K562 (cell line): ENCODE data around the gene DLGAP1. TPM values are rescaled to one million over a fixed set of nuclear protein-coding genes. Genes with fewer than 3 reads are reported as not detected.
A peak's percentile ranks its signal among the peaks of the same experiment; 100 is the strongest.

Source experiments
- DMBX1 ChIP-seq: fragments of 250-450 bp; sonication (Bioruptor Pico); IDR thresholded peaks from 2 replicates; pipeline ENCODE4 v1.8.0; 2022; ENCODE audit warnings: inconsistent platforms, mild to moderate bottlenecking, moderate library complexity, borderline replicate concordance
- DNMT1 ChIP-seq: fragments of 450-650 bp; IDR thresholded peaks from 2 replicates; pipeline ENCODE4 v1.6.1; 2016; ENCODE audit warnings: antibody characterized with exemption, mild to moderate bottlenecking
- FOXA3 ChIP-seq, 2 experiments: fragments of 450-650 bp in 1 of 2; sonication (generic) in 1 of 2; formaldehyde crosslinking; IDR thresholded peaks in 1 of 2; conservative IDR thresholded peaks in 1 of 2; 2 replicates each; pipeline versions ENCODE4 v1.4.0 to v1.8.0; 2020 to 2022; ENCODE audit warnings: mild to moderate bottlenecking in 2 of 2, missing genetic modification reagents in 1 of 2
- HBP1 ChIP-seq: fragments of 450-650 bp; formaldehyde crosslinking; IDR thresholded peaks from 2 replicates; pipeline ENCODE4 v1.4.0; 2022; ENCODE audit warnings: missing genetic modification characterization
- MEF2A ChIP-seq: IDR thresholded peaks from 2 replicates; pipeline ENCODE4 v1.6.1; 2011; ENCODE audit warnings: low read depth, mild to moderate bottlenecking, low read length, moderate library complexity; ENCODE audit not compliant: control insufficient read depth
- NRF1 ChIP-seq, 2 experiments: fragments of 450-650 bp; IDR thresholded peaks in 1 of 2; conservative IDR thresholded peaks in 1 of 2; 2 replicates each; pipeline ENCODE4 v1.6.1; 2014; ENCODE audit warnings: mild to moderate bottlenecking in 2 of 2
- STAT5A ChIP-seq: IDR thresholded peaks from 2 replicates; pipeline ENCODE4 v1.6.1; 2012; ENCODE audit warnings: low read length, inconsistent platforms, borderline replicate concordance
- ZNF197 ChIP-seq: fragments of 200-800 bp; sonication (Bioruptor generic); IDR thresholded peaks from 2 replicates; pipeline ENCODE4 v1.6.1; 2016; ENCODE audit warnings: low read depth, missing genetic modification characterization, missing compliant biosample characterization
- ZNF445 ChIP-seq: fragments of 250-450 bp; sonication (Bioruptor Pico); IDR thresholded peaks from 2 replicates; pipeline ENCODE4 v1.4.0; 2020; ENCODE audit warnings: low read depth, mild to moderate bottlenecking, moderate library complexity
- ZNF77 ChIP-seq: fragments of 250-450 bp; sonication (Bioruptor Pico); IDR thresholded peaks from 2 replicates; pipeline ENCODE4 v1.5.0; 2020
- polyA plus RNA-seq, 8 experiments: library from polyadenylated mRNA; depleted of rRNA in 4 of 8; stranded (reverse) in 5 of 8; unstranded in 3 of 8; fragments of >200 nt; fragmentation: Nextera tagmentation in 2 of 8; fragmentation: Illumina TruSeq in 1 of 8; extraction: Ambion mirVana in 2 of 8; extraction: Trizol in 1 of 8; gene quantifications; 2 replicates each; pipeline versions ENCODE4 v1.2.1 to v1.2.3, GENCODE V29; 2011 to 2014; ENCODE audit warnings: inconsistent platforms in 1 of 8, missing spikeins in 1 of 8
- total RNA-seq, 7 experiments: library from RNA; depleted of rRNA in 6 of 7; stranded (reverse); fragments of >200 nt in 6 of 7; fragmentation: Illumina TruSeq in 2 of 7; extraction: Trizol in 2 of 7; gene quantifications; 2 replicates each; pipeline versions ENCODE4 v1.2.1 to v1.2.3, GENCODE V29; 2011 to 2021; ENCODE audit warnings: low replicate concordance in 1 of 7
- TF ChIP-seq, protein P1 (sequence below): fragments of 450-650 bp; IDR thresholded peaks from 2 replicates; pipeline ENCODE4 v1.6.1; 2017; ENCODE audit warnings: antibody characterized with exemption, mild to moderate bottlenecking
- TF ChIP-seq, protein P2 (sequence below): fragments of 450-650 bp; IDR thresholded peaks from 2 replicates; pipeline ENCODE4 v1.6.1; 2016; ENCODE audit warnings: antibody characterized with exemption
- TF ChIP-seq, protein P3 (sequence below): sonication (generic); formaldehyde crosslinking; IDR thresholded peaks from 2 replicates; pipeline ENCODE4 v1.9.0; 2022; ENCODE audit warnings: mild to moderate bottlenecking, missing genetic modification reagents
- TF ChIP-seq, protein P4 (sequence below): fragments of 250-450 bp; sonication (Bioruptor Pico); IDR thresholded peaks from 2 replicates; pipeline ENCODE4 v1.8.0; 2022; ENCODE audit warnings: moderate library complexity, mild to moderate bottlenecking, inconsistent platforms
- TF ChIP-seq, protein P5 (sequence below): fragments of 250-450 bp; sonication (Bioruptor Pico); IDR thresholded peaks from 2 replicates; pipeline ENCODE4 v1.4.0; 2020; ENCODE audit warnings: mild to moderate bottlenecking

The DLGAP1 gene
- total and polyA plus RNA-seq, 9 of the 15 experiments (the other 6 are each of a cell fraction or from before 2014, with no cell fraction given): 0.04 to 0.22 (median 0.08) TPM

- TF ChIP-seq, protein P1, sequence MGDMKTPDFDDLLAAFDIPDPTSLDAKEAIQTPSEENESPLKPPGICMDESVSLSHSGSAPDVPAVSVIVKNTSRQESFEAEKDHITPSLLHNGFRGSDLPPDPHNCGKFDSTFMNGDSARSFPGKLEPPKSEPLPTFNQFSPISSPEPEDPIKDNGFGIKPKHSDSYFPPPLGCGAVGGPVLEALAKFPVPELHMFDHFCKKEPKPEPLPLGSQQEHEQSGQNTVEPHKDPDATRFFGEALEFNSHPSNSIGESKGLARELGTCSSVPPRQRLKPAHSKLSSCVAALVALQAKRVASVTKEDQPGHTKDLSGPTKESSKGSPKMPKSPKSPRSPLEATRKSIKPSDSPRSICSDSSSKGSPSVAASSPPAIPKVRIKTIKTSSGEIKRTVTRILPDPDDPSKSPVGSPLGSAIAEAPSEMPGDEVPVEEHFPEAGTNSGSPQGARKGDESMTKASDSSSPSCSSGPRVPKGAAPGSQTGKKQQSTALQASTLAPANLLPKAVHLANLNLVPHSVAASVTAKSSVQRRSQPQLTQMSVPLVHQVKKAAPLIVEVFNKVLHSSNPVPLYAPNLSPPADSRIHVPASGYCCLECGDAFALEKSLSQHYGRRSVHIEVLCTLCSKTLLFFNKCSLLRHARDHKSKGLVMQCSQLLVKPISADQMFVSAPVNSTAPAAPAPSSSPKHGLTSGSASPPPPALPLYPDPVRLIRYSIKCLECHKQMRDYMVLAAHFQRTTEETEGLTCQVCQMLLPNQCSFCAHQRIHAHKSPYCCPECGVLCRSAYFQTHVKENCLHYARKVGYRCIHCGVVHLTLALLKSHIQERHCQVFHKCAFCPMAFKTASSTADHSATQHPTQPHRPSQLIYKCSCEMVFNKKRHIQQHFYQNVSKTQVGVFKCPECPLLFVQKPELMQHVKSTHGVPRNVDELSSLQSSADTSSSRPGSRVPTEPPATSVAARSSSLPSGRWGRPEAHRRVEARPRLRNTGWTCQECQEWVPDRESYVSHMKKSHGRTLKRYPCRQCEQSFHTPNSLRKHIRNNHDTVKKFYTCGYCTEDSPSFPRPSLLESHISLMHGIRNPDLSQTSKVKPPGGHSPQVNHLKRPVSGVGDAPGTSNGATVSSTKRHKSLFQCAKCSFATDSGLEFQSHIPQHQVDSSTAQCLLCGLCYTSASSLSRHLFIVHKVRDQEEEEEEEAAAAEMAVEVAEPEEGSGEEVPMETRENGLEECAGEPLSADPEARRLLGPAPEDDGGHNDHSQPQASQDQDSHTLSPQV: no peak
- TF ChIP-seq MEF2A: peak; percentile 72; the same call in 1 of the 2 replicates
- no peak for TF ChIP-seq ZNF77 (CRISPR knock-in tag)
- peak in 1 of 2 experiments; percentile 53; a peak in 1 of 4 replicates for TF ChIP-seq FOXA3 (CRISPR knock-in tag; conservative IDR thresholded peaks at IDR 0.05 in 1 of 2, IDR thresholded peaks at IDR 0.05 in 1 of 2)
- TF ChIP-seq, protein P2, sequence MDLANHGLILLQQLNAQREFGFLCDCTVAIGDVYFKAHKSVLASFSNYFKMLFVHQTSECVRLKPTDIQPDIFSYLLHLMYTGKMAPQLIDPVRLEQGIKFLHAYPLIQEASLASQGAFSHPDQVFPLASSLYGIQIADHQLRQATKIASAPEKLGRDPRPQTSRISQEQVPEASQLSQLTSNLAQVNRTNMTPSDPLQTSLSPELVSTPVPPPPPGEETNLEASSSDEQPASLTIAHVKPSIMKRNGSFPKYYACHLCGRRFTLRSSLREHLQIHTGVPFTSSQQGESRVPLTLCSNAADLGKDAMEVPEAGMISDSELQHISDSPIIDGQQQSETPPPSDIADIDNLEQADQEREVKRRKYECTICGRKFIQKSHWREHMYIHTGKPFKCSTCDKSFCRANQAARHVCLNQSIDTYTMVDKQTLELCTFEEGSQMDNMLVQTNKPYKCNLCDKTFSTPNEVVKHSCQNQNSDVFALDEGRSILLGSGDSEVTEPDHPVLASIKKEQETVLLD: peak; percentile 71; the same call in 1 of the 2 replicates
- 0 out of 2 replicates have a peak, but pooled peaks have one; percentile 6 for TF ChIP-seq ZNF445 (CRISPR knock-in tag)
- TF ChIP-seq, protein P3, sequence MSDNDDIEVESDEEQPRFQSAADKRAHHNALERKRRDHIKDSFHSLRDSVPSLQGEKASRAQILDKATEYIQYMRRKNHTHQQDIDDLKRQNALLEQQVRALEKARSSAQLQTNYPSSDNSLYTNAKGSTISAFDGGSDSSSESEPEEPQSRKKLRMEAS (CRISPR knock-in tag): peak; percentile 30; the same call in 1 of the 2 replicates
- TF ChIP-seq, protein P4, sequence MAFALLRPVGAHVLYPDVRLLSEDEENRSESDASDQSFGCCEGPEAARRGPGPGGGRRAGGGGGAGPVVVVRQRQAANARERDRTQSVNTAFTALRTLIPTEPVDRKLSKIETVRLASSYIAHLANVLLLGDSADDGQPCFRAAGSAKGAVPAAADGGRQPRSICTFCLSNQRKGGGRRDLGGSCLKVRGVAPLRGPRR (CRISPR knock-in tag): 0 out of 2 replicates have a peak, but pooled peaks have one; percentile 27
- TF ChIP-seq NRF1 (conservative IDR thresholded peaks at IDR 0.05 in 1 of 2, IDR thresholded peaks at IDR 0.05 in 1 of 2): peak; percentile 7 to 32; a peak in 2 of 4 replicates
- TF ChIP-seq ZNF197 (CRISPR knock-in tag): 0 out of 2 replicates have a peak, but pooled peaks have one; percentile 26
- peak; percentile 80; the same call in 1 of the 2 replicates for TF ChIP-seq DMBX1
- TF ChIP-seq DNMT1: peak; percentile 96
- TF ChIP-seq, protein P5, sequence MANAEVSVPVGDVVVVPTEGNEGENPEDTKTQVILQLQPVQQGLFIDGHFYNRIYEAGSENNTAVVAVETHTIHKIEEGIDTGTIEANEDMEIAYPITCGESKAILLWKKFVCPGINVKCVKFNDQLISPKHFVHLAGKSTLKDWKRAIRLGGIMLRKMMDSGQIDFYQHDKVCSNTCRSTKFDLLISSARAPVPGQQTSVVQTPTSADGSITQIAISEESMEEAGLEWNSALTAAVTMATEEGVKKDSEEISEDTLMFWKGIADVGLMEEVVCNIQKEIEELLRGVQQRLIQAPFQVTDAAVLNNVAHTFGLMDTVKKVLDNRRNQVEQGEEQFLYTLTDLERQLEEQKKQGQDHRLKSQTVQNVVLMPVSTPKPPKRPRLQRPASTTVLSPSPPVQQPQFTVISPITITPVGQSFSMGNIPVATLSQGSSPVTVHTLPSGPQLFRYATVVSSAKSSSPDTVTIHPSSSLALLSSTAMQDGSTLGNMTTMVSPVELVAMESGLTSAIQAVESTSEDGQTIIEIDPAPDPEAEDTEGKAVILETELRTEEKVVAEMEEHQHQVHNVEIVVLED (CRISPR knock-in tag): peak; percentile 38; the same call in 1 of the 2 replicates
- 0 out of 2 replicates have a peak, but pooled peaks have one; percentile 18 for TF ChIP-seq STAT5A
- TF ChIP-seq HBP1: peak; percentile 69; the same call in 1 of the 2 replicates
These were observed 830.0 kb downstream of the DLGAP1 start (continued) for GRCh38 chr18:3624935-3625741.
